Osteoblast (primary cell): ENCODE results near the gene NPLOC4. TPM values are rescaled to one million over a fixed set of nuclear protein-coding genes. Genes with fewer than 3 reads are reported as not detected.

Source experiments
- DNase-seq: peaks from one replicate; pipeline ENCODE4 v3.0.0; 2011; ENCODE audit warnings: low spot score, mixed read lengths; ENCODE audit not compliant: insufficient read length; ENCODE audit errors: missing footprints
- H2AFZ ChIP-seq: 2 replicates; pipeline ENCODE4 v1.6.0; 2011; ENCODE audit warnings: mild to moderate bottlenecking, low read length
- H3K27ac ChIP-seq: 2 replicates; pipeline ENCODE4 v1.5.1; 2011; ENCODE audit warnings: mild to moderate bottlenecking, low read depth, low read length, moderate library complexity
- H3K27me3 ChIP-seq: 2 replicates; pipeline ENCODE4 v1.6.0; 2012; ENCODE audit warnings: mild to moderate bottlenecking, control low read depth, inconsistent platforms, low read length, moderate library complexity; ENCODE audit not compliant: insufficient read depth
- H3K36me3 ChIP-seq: 2 replicates; pipeline ENCODE4 v1.5.1; 2011; ENCODE audit warnings: mild to moderate bottlenecking, low read length, control low read depth, moderate library complexity; ENCODE audit not compliant: insufficient read depth
- H3K4me1 ChIP-seq: 2 replicates; pipeline ENCODE4 v1.5.1; 2011; ENCODE audit warnings: mild to moderate bottlenecking, low read length, control low read depth, moderate library complexity; ENCODE audit not compliant: insufficient read depth
- H3K4me2 ChIP-seq: 2 replicates; pipeline ENCODE4 v1.6.0; 2011; ENCODE audit warnings: mild to moderate bottlenecking, low read length; ENCODE audit not compliant: insufficient read depth
- H3K4me3 ChIP-seq: fragments of 200-600 bp; sonication (generic); 3 replicates; pipeline ENCODE4 v1.5.1; 2012; ENCODE audit warnings: mild to moderate bottlenecking, low read length, inconsistent platforms; ENCODE audit not compliant: insufficient read depth
- H3K79me2 ChIP-seq: 2 replicates; pipeline ENCODE4 v1.6.0; 2012; ENCODE audit warnings: mild to moderate bottlenecking, low read length, control low read depth, inconsistent platforms; ENCODE audit not compliant: insufficient read depth
- H3K9me3 ChIP-seq: 2 replicates; pipeline ENCODE4 v1.5.1; 2011; ENCODE audit warnings: low read depth, low read length, control low read depth
- H4K20me1 ChIP-seq: 2 replicates; pipeline ENCODE4 v1.6.0; 2012; ENCODE audit warnings: mild to moderate bottlenecking, low read length, control low read depth; ENCODE audit not compliant: insufficient read depth
- total RNA-seq: library from RNA; depleted of rRNA; stranded (reverse); fragments of >200 nt; gene quantifications from 2 replicates; pipeline ENCODE4 v1.2.3, GENCODE V29; 2012
- TF ChIP-seq, protein P1 (sequence below): IDR thresholded peaks from 2 replicates; pipeline ENCODE4 v1.5.1; 2011; ENCODE audit warnings: mild to moderate bottlenecking, low read depth, low read length, moderate library complexity; ENCODE audit errors: extremely low read depth

NPLOC4 gene
- total RNA-seq, 1 donor: 118 TPM

DNA sequence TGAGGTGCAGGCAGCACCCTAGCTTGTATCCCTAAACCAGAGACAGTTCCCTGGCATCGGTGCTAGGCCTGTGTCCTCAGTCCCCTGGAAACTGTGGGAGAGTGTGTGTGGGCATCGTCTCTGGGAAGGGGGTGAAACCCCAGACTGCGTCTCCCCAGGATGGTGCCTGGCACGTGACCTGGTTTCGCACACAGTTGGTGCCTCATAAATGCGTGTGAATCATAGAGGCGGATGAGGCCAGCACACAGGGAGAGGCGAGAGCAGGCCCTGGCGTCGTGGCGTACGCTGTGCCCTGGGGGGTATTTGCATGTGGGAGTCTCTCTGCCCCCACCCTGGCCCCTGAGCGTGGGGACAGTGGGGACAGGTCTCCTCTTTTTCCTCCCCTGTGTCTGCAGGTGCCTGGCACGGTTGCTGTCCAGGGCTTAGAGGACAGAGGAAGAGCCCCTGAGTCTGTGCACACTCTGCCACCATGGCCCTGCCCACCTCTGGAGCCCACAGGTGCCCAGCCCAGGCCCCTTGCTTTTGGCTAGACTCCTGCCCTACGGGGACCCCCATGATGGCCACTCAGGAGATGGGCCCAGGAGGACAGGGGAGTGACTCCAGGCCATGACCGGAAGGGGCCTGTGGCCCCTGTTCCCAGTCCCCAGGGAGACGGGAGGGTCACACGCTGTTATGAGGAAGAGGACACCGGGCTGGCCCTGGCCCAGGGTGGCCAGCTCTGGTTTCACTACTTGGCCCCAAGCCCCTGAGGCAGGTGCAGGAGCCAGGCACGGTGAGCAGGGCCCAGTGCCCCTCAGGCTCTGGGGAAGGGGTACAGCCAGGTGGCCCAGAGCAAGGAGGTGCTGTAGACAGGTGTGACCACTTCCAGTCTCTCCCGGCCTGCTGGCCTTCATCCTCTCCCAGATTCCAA is 110.0 kb downstream of the NPLOC4 start:
- Histone ChIP-seq H3K27me3 (peaks cover 17% of the 10 kb centered on the region), H3K4me1 (peaks cover 9% of the 10 kb centered on the region), H3K79me2 (no peaks in the 10 kb centered on the region), H3K4me3 (no peak overlapping the region), H3K4me2 (peak overlapping the region; percentile 57), H2AFZ (no peak overlapping the region), H3K36me3 (no peaks in the 10 kb centered on the region), H4K20me1 (peaks cover 16% of the 10 kb centered on the region), H3K9me3 (no peaks in the 10 kb centered on the region), H3K27ac (no peak overlapping the region)
- no peak for DNase-seq
- TF ChIP-seq, protein P1, sequence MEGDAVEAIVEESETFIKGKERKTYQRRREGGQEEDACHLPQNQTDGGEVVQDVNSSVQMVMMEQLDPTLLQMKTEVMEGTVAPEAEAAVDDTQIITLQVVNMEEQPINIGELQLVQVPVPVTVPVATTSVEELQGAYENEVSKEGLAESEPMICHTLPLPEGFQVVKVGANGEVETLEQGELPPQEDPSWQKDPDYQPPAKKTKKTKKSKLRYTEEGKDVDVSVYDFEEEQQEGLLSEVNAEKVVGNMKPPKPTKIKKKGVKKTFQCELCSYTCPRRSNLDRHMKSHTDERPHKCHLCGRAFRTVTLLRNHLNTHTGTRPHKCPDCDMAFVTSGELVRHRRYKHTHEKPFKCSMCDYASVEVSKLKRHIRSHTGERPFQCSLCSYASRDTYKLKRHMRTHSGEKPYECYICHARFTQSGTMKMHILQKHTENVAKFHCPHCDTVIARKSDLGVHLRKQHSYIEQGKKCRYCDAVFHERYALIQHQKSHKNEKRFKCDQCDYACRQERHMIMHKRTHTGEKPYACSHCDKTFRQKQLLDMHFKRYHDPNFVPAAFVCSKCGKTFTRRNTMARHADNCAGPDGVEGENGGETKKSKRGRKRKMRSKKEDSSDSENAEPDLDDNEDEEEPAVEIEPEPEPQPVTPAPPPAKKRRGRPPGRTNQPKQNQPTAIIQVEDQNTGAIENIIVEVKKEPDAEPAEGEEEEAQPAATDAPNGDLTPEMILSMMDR: no peak

DNA sequence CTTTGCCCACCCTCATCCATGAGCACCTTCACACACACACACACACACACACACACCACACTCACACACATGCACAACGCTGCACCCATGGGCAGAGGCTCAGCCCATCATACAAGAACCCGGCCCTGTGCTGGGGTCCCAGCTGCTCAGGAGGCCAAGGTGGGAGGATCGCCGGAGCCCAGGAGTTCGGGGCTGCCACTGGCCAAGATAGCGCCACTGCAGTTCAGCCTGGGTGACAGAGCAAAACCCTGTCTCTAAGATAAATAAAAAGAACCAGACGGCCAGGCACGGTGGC is 112.1 kb downstream of the NPLOC4 start:
- Histone ChIP-seq H3K27me3 (peaks cover 17% of the 10 kb centered on the region), H3K36me3 (no peaks in the 10 kb centered on the region), H3K4me2 (no peak overlapping the region), H3K4me3 (no peak overlapping the region), H3K27ac (no peak overlapping the region), H3K79me2 (no peaks in the 10 kb centered on the region), H3K9me3 (no peaks in the 10 kb centered on the region), H4K20me1 (peaks cover 24% of the 10 kb centered on the region), H2AFZ (no peak overlapping the region), H3K4me1 (peaks cover 9% of the 10 kb centered on the region)
- DNase-seq: no peak
- TF ChIP-seq, protein P1: no peak

DNA sequence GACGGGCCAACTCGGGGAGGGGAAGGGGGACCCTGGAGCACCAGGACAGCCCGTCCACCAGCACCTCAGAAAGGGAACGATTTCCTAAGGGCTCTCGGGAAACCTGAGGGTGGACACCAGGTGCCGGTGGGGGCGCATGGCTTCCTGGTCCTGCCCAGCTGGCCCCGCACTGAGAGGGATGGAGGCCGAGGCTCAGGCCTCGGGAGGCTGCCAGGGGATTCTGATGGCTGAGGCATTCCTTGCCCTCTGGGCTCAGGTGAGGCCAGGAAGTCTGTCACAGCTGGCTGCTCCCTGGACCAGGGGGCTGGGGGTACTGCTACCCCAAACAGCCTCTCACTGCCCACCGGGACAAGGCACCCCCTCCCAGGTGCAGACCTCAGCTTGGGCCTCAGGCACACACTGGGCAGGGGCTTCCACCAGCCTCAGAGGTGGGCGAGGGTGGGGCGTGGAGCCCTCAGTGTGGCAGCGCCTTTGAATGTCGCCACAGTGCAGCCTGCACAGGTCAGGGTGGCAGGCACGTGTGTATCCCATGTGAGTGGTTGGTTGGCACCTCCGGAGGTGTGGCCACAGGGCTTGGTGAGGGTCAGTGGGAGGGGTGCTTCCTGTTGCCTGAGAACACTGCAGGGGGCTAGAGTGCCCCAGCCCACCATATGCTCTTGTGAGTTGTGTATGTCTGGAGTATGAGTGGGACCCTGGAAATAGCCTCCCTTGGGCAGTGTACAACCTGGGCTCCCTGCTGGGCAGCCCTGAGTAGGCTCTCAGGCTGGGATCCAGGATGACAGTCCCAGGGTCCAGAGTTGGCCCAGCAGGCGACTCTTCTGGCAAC is 112.7 kb downstream of the NPLOC4 start:
- H3K79me2 ChIP-seq: no peaks in the 10 kb centered on the region
- TF ChIP-seq, protein P1: no peak
- no peaks in the 10 kb centered on the region for H3K9me3 ChIP-seq
- peak overlapping the region; percentile 38 for H3K4me2 ChIP-seq
- H4K20me1 ChIP-seq: peaks cover 28% of the 10 kb centered on the region
- DNase-seq: peak; percentile 89
- H3K4me1 ChIP-seq: peaks cover 12% of the 10 kb centered on the region
- no peak overlapping the region for H3K4me3 ChIP-seq
- H3K27ac ChIP-seq: no peak overlapping the region
- H3K36me3 ChIP-seq: no peaks in the 10 kb centered on the region
- no peak overlapping the region for H2AFZ ChIP-seq
- H3K27me3 ChIP-seq: peaks cover 17% of the 10 kb centered on the region
